Hematopoietic multipotent progenitor cell (in vitro differentiated cells): ENCODE results near the gene TCF3. TPM values are rescaled to one million over a fixed set of nuclear protein-coding genes. Genes with fewer than 3 reads are reported as not detected.
A peak's percentile ranks its signal among the peaks of the same experiment; 100 is the strongest.

Experiments
- DNase-seq, 3 donors: peaks; one replicate each; pipeline ENCODE4 v3.0.0-alpha.2; 2011 to 2015; ENCODE audit warnings: low read depth in 2 of 3, low spot score in 2 of 3
- total RNA-seq: library from RNA; depleted of rRNA; stranded (reverse); fragments of >200 nt; gene quantifications from one replicate; pipeline ENCODE4 v1.2.3, GENCODE V29; 2012

Gene TCF3
- total RNA-seq, 1 donor = 151 TPM

DNA sequence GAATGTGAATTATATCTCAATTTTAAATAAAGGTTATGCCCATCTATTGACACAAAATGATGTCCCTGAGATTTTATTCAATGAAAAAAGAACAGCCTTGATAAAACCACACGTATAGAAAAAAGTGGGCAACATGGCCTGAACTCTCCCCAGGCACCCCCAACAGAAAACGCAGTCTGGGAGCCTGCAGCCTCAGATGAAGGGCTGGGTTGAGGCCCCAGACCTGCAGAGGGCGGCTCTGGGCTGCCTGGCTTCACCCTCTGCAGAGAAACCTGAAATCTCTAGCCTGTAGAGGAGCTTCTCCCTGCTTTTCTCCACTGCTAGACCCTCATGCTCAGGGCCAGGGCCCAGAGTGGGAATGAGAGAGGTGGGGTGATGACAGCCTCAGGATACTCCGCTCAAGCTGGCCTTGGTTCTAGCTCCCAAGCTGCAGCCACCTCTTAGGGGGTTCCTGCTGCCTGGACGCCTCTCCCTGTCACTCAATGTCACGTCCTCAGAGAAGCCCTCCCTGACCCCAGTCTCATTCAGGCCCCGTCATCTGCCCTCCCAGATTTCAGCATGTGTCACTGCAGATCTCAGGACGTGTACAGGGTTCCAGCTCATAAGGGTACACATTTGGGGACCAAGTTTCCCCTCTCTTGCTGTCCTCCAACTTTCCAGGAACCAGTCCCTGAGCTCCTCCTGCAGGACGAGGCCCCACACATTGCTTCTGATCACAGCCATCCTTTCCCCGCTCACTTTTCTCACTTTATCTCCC, 61.6 kb downstream of the TCF3 start:
- DNase-seq = peak in 2 of 3 donors; percentile 43 to 47

DNA sequence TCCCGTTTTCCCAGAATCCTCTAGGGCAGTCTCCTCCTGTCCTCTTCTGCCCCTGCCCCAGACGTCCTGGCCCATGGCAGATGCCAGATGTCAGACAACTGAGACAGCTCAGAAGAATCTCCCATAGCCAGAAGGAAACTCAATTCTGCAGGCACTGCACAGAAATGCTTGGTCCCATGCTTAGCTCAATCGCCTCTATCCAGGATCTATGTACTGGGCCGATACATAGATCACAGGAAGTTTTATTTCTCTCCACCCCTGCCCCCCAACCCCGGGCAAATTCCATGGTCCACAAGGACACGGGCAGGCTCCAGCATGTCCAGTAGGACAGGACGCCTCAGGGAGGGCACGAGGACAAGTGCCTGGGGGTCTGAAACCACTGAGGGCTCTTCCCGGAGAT, 64.5 kb downstream of the TCF3 start:
- DNase-seq = no peak

DNA sequence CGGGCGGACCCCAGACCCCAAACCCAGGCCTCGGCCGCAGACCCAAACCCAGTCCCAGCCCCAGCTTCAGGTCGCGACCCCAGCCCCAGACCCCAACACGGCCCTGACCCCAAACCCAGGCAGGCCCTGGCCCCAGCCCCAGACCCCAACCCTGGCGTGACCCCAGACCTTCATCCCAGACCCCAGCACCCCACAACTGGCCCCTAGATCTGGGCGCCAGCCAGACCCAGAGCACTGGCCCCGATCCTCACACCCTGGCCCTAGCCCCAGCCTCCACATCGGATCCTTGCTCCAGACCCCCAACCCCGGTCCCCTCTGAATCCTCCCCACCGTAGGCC, 67.2 kb downstream of the TCF3 start:
- DNase-seq = no peak

DNA sequence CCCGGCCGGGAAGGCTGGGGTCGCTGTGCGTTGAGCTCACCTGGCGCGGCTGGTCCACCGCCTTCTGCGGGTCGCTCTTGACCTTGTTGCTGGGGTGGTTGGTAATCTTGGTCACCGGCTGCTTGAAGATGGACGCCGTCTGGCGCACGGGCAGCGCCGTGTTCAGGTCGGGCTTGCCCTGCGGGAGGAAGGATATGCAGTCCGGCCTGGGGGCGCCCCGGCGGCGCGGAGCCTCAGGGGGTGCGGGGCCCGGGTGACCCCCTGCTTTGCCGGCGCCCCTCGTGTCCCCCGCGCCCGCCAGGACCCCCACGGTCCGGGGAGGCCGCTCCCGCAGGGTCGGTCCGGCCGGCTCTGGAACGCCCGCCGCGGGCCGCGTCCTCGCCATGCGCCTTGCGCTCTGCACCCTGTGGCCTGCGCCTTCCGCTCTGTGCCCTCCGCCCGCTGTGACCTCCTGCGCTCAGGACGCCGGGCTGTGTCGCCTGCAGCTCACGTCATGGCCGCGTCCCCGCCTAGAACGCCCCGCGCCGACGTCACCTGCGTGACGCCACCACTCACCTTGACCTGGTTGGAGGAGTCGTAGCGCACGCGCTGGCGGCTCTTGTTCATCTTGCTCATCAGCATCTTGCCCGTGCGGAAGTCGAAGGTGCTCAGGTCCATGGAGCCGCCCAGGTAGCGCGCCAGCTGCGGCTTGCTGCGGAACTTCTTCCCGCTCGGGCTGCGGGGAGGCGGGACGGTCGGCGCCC, 67.7 kb downstream of the TCF3 start:
- DNase-seq = no peak

DNA sequence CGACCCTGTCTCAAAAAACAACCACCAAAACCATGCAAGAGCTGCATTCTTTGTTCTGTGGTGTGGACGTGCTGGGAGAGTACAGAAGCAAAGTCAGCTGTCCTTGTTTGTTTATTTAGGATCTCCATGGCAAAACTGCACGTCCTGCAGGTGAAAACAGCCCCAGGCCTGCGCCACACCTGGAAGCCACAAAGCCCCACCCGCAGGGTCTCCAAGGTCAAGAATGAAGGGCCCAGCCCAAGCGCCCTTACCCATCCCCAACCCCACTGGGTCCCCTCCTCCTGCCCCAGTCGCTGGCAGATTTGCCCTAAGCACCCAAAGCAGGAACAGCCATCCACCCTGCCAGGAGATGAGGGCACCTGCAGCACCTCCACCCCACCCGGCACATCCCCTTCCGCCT, 70.2 kb downstream of the TCF3 start:
- DNase-seq = no peak

DNA sequence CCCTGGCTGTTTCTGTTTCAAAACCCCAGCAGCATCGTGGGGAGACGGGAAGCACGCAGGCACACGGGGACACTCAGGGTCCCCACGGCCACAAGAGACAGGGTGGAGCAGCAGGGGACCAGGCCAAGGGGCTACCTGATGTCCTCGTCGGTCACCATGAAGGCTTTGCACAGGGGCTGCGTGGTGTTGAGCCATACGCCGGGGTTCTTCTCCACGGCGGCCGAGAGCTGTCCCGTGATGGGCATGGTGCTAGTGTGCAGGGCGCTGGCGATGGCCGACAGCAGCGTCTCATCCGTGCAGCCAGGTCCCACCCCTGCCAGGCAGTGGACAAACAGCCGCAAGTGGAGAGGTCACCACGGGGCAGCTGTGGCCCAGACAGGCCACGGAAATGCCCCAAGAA, 71.5 kb downstream of the TCF3 start:
- DNase-seq = no peak

DNA sequence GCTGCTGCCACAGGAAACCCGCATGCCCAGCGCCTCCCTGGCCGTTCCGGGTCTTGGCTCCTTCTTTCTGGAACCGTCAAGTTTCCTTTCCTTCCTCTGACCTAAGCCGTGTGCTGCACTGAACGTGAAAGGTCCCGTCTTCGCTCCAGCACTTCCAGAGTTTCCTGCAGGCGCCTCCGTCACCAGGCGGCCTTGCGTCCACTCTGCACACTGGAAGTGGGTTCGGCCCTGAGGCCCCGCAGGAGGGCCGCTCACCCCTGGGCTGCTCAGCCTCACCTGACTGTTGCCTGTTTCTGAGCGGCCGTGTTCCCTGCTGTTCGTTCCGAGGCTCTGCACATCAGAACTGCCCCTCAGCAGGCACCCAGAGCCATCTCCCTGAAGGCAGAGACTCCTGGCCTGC, 72.0 kb downstream of the TCF3 start:
- DNase-seq = no peak

DNA sequence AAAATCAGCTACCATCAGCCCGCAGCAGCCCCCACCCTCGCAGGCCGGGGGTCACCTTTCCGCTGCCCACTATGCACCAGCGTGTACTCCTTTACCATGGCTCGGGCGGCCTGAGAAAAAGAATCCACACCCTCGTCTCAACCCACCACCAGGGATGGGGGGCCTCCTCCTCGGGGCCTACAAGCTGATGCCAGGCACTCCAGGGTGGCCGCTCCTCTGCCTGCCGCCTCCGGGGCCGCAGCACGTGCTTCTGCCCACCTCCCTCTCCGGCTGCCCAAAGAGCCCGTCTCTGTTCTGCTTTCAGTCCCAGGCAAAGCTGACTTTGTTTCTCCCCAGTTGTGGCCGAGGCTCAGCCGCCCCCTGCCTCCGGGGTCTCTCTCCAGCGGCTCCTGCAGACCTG, 73.2 kb downstream of the TCF3 start:
- DNase-seq = no peak

DNA sequence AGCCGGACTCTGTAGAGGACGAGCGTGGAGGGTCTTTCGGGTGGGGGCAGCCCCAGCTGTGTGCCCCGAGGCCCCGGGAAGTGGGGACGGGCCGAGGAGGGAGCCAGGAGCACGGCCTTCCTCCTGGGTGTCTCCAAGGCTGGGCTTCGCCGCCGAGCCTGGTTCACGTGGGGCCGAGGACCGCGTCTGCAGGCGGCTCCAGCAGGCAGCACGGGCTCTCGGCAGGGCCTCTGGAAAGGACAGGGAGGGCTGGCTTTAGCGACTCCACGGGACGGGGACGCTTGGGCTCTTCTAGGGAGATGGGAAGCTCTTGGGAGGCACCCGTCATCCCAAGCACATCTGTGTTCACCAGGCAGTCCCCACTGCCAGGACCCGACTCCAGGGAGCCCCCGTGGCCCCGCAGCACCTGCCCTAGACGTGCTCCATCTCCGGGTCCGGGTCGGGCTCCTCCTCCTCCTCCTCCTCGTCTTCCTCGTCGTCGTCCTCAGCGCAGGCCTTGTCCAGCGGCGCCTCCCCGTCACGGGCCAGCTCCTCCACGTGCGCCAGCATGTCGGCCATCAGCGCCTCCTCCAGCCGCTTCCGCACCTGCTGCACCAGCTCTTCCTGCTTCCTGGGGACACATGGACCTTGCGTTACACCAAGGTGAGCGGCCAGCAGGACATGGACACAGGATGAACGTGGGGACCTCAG, 74.3 kb downstream of the TCF3 start:
- DNase-seq = no peak

DNA sequence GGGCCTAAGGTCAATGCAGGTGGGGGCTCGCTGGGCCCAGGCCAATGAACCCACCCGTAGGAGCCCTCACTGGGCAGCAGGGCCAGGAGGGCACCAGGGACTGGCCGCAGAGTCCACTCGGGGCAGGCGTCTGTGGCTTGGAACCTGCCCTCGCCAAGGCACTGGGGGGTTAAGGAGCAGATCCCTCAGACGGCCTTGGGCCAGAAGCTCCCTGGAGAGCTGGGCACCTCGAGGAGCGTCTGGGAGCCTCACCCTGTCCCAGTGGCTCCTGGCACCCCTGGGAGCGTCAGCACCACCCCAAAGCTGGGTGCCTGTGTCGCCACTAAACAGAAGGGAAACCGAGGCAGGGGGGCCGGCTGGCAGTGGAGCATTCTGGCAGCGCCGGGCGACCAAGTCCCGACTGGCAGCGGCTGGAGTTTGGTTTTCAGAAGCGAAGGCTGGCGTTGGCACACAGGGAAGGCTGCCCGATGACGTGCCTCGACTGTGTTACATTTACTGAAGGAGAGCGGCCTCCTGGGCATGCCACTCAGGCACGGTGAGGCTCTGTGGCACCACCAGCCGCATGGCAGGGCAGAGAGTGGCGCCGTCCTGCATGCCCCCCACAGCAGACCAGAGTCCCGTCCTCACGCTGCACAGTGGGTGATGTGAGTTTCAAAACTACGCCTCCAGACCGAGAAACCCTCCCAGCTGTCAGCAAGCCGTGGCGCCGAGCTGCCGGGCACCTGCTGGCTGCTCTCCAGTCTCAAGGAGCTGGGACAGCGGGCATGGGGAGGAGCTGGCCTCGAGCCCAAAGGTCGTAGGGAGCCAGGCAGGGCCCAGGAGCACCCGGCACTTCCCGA, 75.1 kb downstream of the TCF3 start:
- no peak for DNase-seq

DNA sequence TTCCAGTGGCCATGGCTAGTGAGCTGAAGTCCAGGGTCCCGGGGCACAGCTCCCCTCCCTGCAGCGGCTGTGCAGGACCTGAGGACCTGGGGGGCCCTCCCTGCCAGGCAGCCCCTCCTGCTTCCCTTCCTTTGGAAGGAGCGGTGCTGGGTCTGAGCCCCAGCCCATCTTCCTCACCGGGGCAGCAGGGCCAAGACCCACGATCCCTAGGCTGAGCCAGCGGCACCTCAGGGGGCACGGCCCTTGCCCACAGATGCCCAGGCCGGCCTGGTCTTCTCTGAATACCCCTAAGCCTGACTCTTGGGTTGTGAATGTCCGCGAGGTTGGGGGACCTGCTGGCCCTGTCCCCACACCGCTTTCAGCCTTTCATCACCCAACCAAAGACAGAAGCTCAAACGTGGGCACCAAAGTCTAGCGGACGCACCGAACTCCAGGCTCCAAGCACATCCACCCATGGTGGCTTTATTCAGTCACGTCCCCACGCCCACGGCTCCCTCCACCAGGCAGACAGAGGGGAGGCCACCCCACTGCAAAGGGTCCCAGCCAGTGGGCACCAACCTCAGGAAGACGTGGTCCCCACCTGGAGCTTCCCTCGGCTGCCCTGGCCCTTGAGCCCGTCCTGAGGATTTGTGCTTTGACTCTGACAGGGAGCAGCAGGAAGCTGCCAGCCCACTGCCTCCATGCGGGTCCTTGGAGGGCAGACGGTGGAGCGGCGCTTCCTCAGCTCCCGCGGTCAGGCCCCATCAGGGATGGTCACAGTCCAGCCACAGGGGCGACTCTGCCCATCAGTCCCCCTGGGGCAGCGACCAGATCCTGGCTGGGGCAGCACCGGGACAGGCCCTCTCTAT, 75.9 kb downstream of the TCF3 start:
- no peak for DNase-seq

DNA sequence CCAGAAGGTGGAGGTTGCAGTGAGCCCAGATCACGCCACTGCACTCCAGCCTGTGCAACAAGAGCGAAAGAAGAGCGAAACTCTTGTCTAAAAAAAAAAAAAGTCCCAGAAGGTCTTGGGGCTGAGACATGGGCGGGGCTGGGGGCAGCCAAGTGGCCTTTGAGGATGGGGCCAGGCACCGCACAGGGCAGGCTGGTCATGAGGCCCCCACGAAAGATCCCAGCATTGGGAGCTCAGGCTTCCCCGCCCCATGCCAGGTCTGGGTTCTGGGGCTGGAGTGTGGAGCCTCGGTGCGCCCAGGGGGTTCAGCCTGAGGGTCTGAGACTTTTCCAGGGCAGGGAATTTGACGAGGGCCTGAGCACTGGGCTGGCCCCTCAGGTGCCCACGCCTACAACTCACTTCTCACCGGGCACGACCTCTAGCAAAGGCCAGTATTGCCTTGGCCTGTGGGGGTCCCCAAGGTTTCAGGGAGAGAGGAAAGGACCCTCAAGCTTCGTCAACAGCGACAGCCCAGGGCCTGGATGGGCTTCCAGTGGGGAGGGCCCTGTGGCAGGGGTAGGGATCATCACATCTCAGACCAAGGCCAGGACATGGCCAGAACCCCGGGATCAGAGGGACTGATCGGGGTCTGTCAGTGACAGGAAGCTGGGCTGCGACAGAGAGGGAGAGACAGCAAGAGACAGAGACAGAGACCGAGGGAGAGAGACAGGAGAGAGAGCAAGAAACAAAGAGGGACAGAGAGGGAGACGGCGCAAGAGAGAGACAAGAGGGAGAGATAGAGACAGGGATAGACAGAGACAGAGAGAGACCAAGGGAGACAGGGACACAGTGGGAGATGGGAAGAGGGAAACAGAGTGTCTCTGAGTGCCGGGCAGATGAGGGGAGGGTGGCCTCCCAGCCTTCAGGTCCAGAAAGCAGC, 76.8 kb downstream of the TCF3 start:
- no peak for DNase-seq

DNA sequence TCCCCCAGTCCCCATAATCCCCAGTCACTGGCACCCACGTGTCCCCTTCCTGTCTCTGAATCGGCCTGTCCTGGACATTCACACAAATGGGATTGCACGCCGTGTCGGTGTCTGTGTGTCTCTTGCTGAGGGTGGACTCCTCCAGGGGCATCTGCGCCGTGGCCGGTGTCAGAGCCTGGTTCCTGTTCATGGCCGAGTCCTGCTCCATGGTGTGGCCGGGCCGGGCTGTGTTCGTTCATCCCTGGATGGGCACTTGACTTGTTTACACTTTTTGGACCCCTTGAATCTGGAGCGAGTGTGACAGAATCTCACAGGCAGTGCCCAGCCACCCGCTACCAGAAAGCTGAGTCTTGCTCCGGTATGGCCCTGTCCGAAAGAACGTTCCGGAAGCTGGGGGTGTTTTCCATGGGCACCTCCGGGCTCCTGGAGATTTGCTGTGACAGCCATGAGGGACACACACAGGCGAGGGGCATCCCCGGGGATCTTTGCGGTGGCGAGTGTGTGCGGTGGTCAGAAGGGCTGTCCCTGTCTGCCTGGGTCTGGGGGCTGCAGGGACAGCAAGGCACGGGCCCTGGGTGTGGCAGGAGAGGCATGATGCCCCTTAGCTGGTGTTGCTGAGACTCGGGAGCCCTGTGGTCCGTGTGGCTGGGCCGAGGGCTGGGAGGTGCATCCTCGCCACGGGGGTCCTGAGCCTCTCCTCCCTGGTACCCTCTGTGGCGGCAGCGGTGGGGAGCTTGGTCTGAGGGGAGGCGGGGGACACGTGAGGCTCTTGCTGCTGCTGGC, 77.9 kb downstream of the TCF3 start:
- no peak for DNase-seq

DNA sequence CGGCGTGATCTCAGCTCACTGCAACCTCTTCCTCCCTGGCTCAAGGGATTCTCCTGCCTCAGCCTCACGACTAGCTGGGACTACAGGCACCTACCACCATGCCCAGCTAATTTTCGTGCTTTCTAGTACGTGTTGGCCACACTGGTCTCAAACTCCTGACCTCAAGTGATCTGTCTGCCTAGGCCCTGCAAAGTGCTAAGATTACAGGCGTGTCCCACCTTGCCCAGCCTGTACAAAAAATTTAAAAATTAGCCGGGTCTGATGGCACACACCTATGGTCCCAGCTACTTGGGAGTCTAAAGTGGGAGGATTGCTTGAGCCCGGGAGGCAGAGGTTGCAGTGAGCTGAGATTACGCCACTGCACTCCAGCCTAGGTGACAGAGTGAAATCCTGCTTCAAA, 79.6 kb downstream of the TCF3 start:
- DNase-seq = no peak

DNA sequence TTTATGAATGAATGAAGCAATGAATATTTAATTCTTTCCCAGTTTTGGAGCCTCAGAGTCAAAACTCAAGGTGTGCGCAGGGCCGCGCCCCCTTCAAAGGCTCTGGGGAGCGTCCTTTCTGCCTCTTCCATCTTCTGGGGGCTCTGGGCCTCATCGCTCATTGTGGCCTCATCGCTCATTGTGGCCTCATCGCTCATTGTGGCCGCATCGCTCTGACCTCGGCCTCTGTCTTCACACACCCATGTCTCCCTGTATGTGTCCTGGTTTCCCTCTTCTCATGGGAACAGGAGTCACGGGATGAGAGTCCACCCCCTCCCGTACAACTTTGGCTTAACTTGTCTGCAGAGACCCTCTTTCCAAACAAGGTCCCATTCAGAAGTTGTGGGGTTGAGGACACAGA, 81.1 kb downstream of the TCF3 start:
- DNase-seq = no peak

DNA sequence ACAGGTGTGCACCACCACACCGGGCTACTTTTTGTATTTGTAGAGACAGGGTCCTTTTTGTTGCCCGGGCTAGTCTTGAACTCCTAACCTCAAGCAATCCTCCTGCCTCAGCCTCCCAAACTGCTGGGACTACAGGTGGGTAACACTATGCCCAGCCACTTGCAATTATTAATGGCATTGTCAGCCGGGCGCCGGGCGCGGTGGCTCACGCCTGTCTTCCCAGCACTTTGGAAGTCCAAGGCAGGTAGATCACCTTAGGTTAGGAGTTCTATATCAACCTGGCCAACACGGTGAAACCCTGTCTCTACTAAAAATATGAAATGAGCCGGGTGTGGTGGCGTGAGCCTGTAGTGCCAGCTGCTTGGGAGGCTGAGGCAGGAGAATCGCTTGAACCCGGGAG, 81.6 kb downstream of the TCF3 start:
- DNase-seq = no peak

DNA sequence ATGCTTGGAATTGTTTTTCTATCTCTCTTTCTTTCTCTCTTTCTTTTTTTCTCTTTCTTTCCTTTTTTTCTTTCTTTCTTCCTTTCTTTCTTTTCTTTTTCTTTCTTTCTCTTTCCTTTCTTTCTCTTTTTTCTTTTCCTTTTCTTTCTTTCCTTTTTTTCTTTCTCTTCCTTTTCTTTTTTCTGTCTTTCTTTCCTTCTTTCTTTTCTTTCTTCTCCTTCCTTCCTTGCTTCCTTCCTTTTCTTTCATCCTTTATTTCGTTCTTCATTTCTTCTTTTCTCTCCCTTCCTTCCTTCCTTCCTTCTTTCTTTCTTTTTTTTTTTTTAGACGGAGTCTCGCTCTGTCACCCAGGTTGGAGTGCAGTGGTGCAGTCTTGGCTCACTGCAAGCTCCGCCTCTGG, 82.4 kb downstream of the TCF3 start:
- no peak for DNase-seq

DNA sequence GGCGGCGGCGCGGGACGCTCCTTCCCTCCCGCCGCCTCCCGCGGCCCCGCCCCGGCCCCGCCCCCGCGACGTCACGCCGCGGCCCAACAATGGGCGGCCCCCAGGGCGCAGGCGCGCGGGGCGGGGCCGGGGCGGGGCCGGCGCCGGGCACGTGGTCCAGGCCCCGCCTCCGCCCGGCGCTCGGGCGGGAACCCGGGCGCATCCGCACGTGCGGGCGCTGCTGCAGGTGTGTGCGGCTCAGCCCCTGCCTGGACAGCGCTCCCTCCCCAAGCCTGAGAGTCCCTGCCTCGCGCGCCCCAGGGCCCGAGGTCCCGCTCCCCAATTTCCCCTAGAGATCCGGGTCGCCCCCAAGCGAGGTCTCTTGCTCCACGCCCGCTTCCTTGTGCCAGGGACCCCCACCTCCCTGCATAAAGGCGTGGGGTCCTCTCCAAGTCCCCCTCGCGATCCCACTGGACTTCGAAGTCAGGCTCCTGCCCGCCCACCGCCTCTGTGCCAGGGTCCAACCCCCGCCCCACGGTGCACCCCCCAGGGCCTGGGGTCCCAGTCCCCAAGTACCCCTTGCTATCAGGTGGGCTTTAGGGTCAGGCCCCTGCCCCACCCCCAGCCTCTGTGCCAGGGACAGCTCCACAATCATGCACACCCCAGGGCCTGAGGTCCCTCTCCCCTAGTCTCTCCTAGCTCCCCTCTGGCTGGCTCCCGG, 83.9 kb downstream of the TCF3 start, which contains the start of gene MEX3D:
TSS of gene MEX3D (minus strand) at position 6 of the 700 bp plus-strand sequence. CDS start 267 bp downstream, outside the sequence.
- DNase-seq = peak; percentile 79 to 84 (median 84)
